ENCODE results near the gene MTX3.

Gene MTX3

GRCh38 chr5:79982136-79982535 is 8.9 kb downstream of the MTX3 start:
- DNase-seq, result no peak

- no peak for DNase-seq
These were observed 14.1 kb downstream of the MTX3 start for GRCh38 chr5:79976759-79977515.

GRCh38 chr5:79975422-79975821 is 15.6 kb downstream of the MTX3 start:
- DNase-seq, result no peak

- DNase-seq, result no peak
These were observed 16.2 kb downstream of the MTX3 start for GRCh38 chr5:79974886-79975285.

- DNase-seq, result no peak
These were observed 17.1 kb downstream of the MTX3 start for GRCh38 chr5:79973996-79974395.

- no peak for DNase-seq
These were observed 17.6 kb downstream of the MTX3 start for GRCh38 chr5:79973511-79973910.

- DNase-seq, result no peak
These were observed 19.9 kb downstream of the MTX3 start for GRCh38 chr5:79971156-79971555.

- DNase-seq, result no peak
These were observed 24.6 kb downstream of the MTX3 start for GRCh38 chr5:79966448-79966847.

GRCh38 chr5:79964136-79964535 is 26.9 kb downstream of the MTX3 start:
- DNase-seq, result no peak

- no peak for DNase-seq
These were observed 27.6 kb downstream of the MTX3 start for GRCh38 chr5:79963261-79964061.

- DNase-seq, result no peak
These were observed 28.4 kb downstream of the MTX3 start for GRCh38 chr5:79962575-79963222.

GRCh38 chr5:79961716-79962574 is 29.1 kb downstream of the MTX3 start:
- DNase-seq, result no peak

- DNase-seq, result no peak
These were observed 31.7 kb downstream of the MTX3 start for GRCh38 chr5:79959407-79959806.

GRCh38 chr5:79955941-79956670 is 35.0 kb downstream of the MTX3 start:
- DNase-seq, result no peak

GRCh38 chr5:79955356-79955895 is 35.6 kb downstream of the MTX3 start:
- no peak for DNase-seq

GRCh38 chr5:79954620-79955019 is 36.4 kb downstream of the MTX3 start:
- DNase-seq, result no peak

- no peak for DNase-seq
These were observed 43.5 kb downstream of the MTX3 start for GRCh38 chr5:79947567-79947966.

- DNase-seq, result no peak
These were observed 52.6 kb downstream of the MTX3 start for GRCh38 chr5:79938468-79938867.

- no peak for DNase-seq
These were observed 54.3 kb downstream of the MTX3 start for GRCh38 chr5:79936646-79937216.

GRCh38 chr5:79936002-79936645 is 54.9 kb downstream of the MTX3 start:
- DNase-seq, result no peak

GRCh38 chr5:79934681-79935080 is 56.4 kb downstream of the MTX3 start:
- no peak for DNase-seq
